GM12878 (cell line): Measurements from ENCODE around the gene ZNF689.

ENCODE experiments used
- CEBPB ChIP-seq, 2 experiments: fragments of 150-350 bp in 1 of 2; IDR thresholded peaks; 2 replicates each; pipeline ENCODE4 v1.6.1; 2012 to 2014; ENCODE audit warnings: low read depth in 2 of 2, low read length in 2 of 2, borderline replicate concordance in 1 of 2, inconsistent platforms in 1 of 2
- FOS ChIP-seq: IDR thresholded peaks from 3 replicates; pipeline ENCODE4 v1.6.1; 2011; ENCODE audit warnings: borderline replicate concordance; ENCODE audit not compliant: insufficient read length; ENCODE audit errors: extremely low read depth
- FOXM1 ChIP-seq: IDR thresholded peaks from 2 replicates; pipeline ENCODE4 v1.6.1; 2012; ENCODE audit warnings: low read depth, mild to moderate bottlenecking, inconsistent platforms, low read length, moderate library complexity
- HDAC6 ChIP-seq: fragments of 200-600 bp; sonication (generic); IDR thresholded peaks from one replicate; pipeline ENCODE4 v1.8.0; 2017; ENCODE audit warnings: antibody characterized with exemption; ENCODE audit not compliant: unreplicated experiment
- PAX5 ChIP-seq: IDR thresholded peaks from 2 replicates; pipeline ENCODE4 v1.6.1; 2011; ENCODE audit warnings: low read depth, low read length, borderline replicate concordance
- PML ChIP-seq: IDR thresholded peaks from 2 replicates; pipeline ENCODE4 v1.6.1; 2012; ENCODE audit warnings: low read length, inconsistent platforms
- POLR2A ChIP-seq: IDR thresholded peaks from 2 replicates; pipeline ENCODE4 v1.6.1; 2011; ENCODE audit warnings: low read depth, mild to moderate bottlenecking, low read length
- POLR2AphosphoS5 ChIP-seq: IDR thresholded peaks from 2 replicates; pipeline ENCODE4 v1.6.1; 2011; ENCODE audit warnings: mild to moderate bottlenecking, low read length, inconsistent platforms
- RAD51 ChIP-seq: fragments of 450-650 bp; IDR thresholded peaks from 2 replicates; pipeline ENCODE4 v1.6.1; 2016; ENCODE audit warnings: moderate library complexity, mild to moderate bottlenecking, inconsistent platforms
- TF ChIP-seq, protein P1 (sequence below), 3 experiments: IDR thresholded peaks in 2 of 3; conservative IDR thresholded peaks in 1 of 3; 2 replicates each; pipeline ENCODE4 v1.5.1; 2011; ENCODE audit warnings: low read depth in 3 of 3, low read length in 3 of 3, mild to moderate bottlenecking in 3 of 3, control low read depth in 2 of 3, moderate library complexity in 2 of 3, inconsistent platforms in 1 of 3, mixed read lengths in 1 of 3; ENCODE audit not compliant: control insufficient read depth in 2 of 3, insufficient read depth in 1 of 3; ENCODE audit errors: extremely low read depth in 1 of 3
- TF ChIP-seq, protein P2 (sequence below): fragments of 450-650 bp; IDR thresholded peaks from 2 replicates; pipeline ENCODE4 v1.6.1; 2018; ENCODE audit warnings: mild to moderate bottlenecking, low read depth, moderate library complexity; ENCODE audit not compliant: partially characterized antibody
- TF ChIP-seq, protein P3 (sequence below): IDR thresholded peaks from 2 replicates; pipeline ENCODE4 v1.6.1; 2012; ENCODE audit warnings: mild to moderate bottlenecking, low read depth, low read length
- TF ChIP-seq, protein P4 (sequence below): fragments of 450-650 bp; IDR thresholded peaks from 2 replicates; pipeline ENCODE4 v1.6.1; 2017; ENCODE audit warnings: antibody characterized with exemption, mild to moderate bottlenecking, moderate library complexity

DNA sequence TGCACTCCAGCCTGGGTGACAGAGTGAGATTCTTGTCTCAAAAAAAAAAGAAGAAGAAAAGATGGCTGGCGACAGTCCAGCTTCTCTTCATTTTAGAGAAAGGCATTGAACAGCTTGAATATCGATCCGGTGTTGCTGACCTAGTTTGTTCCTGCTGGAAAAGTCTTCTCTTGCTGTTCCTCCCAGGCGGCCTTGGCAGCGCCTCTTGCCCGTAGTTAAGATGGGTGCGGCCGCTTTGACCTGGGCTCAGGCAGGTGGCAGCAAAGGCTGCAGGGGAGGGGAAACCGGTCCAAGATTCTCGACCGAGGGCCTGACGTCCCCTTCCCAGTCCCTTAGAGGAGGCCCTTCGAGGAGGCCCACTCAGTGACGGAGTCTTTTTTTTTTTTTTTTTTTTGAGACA, 48.2 kb downstream of the ZNF689 start:
- TF ChIP-seq, protein P1, sequence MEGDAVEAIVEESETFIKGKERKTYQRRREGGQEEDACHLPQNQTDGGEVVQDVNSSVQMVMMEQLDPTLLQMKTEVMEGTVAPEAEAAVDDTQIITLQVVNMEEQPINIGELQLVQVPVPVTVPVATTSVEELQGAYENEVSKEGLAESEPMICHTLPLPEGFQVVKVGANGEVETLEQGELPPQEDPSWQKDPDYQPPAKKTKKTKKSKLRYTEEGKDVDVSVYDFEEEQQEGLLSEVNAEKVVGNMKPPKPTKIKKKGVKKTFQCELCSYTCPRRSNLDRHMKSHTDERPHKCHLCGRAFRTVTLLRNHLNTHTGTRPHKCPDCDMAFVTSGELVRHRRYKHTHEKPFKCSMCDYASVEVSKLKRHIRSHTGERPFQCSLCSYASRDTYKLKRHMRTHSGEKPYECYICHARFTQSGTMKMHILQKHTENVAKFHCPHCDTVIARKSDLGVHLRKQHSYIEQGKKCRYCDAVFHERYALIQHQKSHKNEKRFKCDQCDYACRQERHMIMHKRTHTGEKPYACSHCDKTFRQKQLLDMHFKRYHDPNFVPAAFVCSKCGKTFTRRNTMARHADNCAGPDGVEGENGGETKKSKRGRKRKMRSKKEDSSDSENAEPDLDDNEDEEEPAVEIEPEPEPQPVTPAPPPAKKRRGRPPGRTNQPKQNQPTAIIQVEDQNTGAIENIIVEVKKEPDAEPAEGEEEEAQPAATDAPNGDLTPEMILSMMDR (IDR thresholded peaks at IDR 0.05 in 2 of 3, conservative IDR thresholded peaks at IDR 0.05 in 1 of 3; ENCODE audit: control insufficient read depth in 2 of 3, extremely low read depth in 1 of 3, insufficient read depth in 1 of 3, low read depth in 3 of 3, low read length in 3 of 3): no peak
- TF ChIP-seq FOXM1: no peak
- no peak for TF ChIP-seq RAD51
- TF ChIP-seq, protein P2, sequence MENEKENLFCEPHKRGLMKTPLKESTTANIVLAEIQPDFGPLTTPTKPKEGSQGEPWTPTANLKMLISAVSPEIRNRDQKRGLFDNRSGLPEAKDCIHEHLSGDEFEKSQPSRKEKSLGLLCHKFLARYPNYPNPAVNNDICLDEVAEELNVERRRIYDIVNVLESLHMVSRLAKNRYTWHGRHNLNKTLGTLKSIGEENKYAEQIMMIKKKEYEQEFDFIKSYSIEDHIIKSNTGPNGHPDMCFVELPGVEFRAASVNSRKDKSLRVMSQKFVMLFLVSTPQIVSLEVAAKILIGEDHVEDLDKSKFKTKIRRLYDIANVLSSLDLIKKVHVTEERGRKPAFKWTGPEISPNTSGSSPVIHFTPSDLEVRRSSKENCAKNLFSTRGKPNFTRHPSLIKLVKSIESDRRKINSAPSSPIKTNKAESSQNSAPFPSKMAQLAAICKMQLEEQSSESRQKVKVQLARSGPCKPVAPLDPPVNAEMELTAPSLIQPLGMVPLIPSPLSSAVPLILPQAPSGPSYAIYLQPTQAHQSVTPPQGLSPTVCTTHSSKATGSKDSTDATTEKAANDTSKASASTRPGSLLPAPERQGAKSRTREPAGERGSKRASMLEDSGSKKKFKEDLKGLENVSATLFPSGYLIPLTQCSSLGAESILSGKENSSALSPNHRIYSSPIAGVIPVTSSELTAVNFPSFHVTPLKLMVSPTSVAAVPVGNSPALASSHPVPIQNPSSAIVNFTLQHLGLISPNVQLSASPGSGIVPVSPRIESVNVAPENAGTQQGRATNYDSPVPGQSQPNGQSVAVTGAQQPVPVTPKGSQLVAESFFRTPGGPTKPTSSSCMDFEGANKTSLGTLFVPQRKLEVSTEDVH: no peak
- TF ChIP-seq FOS: no peak
- no peak for TF ChIP-seq HDAC6
- TF ChIP-seq PML: no peak
- no peak for TF ChIP-seq POLR2A
- no peak for TF ChIP-seq PAX5
- TF ChIP-seq, protein P3, sequence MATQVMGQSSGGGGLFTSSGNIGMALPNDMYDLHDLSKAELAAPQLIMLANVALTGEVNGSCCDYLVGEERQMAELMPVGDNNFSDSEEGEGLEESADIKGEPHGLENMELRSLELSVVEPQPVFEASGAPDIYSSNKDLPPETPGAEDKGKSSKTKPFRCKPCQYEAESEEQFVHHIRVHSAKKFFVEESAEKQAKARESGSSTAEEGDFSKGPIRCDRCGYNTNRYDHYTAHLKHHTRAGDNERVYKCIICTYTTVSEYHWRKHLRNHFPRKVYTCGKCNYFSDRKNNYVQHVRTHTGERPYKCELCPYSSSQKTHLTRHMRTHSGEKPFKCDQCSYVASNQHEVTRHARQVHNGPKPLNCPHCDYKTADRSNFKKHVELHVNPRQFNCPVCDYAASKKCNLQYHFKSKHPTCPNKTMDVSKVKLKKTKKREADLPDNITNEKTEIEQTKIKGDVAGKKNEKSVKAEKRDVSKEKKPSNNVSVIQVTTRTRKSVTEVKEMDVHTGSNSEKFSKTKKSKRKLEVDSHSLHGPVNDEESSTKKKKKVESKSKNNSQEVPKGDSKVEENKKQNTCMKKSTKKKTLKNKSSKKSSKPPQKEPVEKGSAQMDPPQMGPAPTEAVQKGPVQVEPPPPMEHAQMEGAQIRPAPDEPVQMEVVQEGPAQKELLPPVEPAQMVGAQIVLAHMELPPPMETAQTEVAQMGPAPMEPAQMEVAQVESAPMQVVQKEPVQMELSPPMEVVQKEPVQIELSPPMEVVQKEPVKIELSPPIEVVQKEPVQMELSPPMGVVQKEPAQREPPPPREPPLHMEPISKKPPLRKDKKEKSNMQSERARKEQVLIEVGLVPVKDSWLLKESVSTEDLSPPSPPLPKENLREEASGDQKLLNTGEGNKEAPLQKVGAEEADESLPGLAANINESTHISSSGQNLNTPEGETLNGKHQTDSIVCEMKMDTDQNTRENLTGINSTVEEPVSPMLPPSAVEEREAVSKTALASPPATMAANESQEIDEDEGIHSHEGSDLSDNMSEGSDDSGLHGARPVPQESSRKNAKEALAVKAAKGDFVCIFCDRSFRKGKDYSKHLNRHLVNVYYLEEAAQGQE: no peak
- TF ChIP-seq, protein P4, sequence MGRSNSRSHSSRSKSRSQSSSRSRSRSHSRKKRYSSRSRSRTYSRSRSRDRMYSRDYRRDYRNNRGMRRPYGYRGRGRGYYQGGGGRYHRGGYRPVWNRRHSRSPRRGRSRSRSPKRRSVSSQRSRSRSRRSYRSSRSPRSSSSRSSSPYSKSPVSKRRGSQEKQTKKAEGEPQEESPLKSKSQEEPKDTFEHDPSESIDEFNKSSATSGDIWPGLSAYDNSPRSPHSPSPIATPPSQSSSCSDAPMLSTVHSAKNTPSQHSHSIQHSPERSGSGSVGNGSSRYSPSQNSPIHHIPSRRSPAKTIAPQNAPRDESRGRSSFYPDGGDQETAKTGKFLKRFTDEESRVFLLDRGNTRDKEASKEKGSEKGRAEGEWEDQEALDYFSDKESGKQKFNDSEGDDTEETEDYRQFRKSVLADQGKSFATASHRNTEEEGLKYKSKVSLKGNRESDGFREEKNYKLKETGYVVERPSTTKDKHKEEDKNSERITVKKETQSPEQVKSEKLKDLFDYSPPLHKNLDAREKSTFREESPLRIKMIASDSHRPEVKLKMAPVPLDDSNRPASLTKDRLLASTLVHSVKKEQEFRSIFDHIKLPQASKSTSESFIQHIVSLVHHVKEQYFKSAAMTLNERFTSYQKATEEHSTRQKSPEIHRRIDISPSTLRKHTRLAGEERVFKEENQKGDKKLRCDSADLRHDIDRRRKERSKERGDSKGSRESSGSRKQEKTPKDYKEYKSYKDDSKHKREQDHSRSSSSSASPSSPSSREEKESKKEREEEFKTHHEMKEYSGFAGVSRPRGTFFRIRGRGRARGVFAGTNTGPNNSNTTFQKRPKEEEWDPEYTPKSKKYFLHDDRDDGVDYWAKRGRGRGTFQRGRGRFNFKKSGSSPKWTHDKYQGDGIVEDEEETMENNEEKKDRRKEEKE: no peak
- TF ChIP-seq POLR2AphosphoS5: no peak
- no peak for TF ChIP-seq CEBPB (IDR thresholded peaks at IDR 0.05; ENCODE audit: borderline replicate concordance in 1 of 2, low read depth in 2 of 2, low read length in 2 of 2)
